ENCODE data around the gene VPS39.

DNA sequence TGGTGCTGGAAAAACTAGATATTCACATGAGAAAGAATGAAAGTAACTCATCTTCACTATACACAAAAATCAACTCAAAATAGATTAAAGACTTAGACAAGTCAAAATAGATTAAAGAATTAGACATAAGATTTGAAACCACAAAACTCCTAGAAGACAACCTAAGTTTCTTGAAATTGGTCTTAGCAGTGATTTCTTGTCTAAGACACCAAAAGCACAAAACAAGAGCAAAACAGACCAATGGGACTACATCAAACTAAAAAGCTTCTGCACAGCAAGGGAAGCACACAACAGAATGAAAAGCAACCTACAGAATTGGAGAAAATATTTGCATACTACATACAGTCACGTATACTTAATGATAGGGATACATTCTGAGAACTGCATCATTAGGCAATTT, 6.5 kb upstream of the VPS39 start:
- TF ChIP-seq, protein P1, sequence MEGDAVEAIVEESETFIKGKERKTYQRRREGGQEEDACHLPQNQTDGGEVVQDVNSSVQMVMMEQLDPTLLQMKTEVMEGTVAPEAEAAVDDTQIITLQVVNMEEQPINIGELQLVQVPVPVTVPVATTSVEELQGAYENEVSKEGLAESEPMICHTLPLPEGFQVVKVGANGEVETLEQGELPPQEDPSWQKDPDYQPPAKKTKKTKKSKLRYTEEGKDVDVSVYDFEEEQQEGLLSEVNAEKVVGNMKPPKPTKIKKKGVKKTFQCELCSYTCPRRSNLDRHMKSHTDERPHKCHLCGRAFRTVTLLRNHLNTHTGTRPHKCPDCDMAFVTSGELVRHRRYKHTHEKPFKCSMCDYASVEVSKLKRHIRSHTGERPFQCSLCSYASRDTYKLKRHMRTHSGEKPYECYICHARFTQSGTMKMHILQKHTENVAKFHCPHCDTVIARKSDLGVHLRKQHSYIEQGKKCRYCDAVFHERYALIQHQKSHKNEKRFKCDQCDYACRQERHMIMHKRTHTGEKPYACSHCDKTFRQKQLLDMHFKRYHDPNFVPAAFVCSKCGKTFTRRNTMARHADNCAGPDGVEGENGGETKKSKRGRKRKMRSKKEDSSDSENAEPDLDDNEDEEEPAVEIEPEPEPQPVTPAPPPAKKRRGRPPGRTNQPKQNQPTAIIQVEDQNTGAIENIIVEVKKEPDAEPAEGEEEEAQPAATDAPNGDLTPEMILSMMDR (IDR thresholded peaks at IDR 0.05): no peak
- no peak for TF ChIP-seq POLR2A (IDR thresholded peaks at IDR 0.05)

Measured in testis (tissue), 2 donors.